ENCODE measurements around the gene GJD3. TPM values are rescaled to one million over a fixed set of nuclear protein-coding genes. Genes with fewer than 3 reads are reported as not detected.
"Not testable (repeated sequence)": the region's sequence is repeated elsewhere in the genome, so short reads cannot be mapped to it uniquely, and the experiment has no call there.

The GJD3 gene
- total RNA-seq (1 to 10 TPM; 2.1 to 2.6 TPM), polyA plus RNA-seq (ENCODE audit: insufficient read depth, low read depth, low replicate concordance) (not detected)
- long read RNA-seq, donor 1, partial matches to known transcripts, result 0 of 1 reads
- long read RNA-seq, donor 1, other reads (novel, unspliced or antisense), result 0 of 1 reads
- long read RNA-seq, donor 2, partial matches to known transcripts, result 0 of 4 reads
- long read RNA-seq, donor 2, other reads (novel, unspliced or antisense), result 0 of 4 reads

GRCh38 chr17:40364121-40364861 lies at the start of gene GJD3:
TSS of gene GJD3 (minus strand) at chr17:40364737. CDS start at chr17:40363815, 922 bp downstream.
- Histone ChIP-seq H3K36me3 (ENCODE audit: low read depth, missing control alignments) (no peaks in the 10 kb centered on the region), H3K9me3 (no peaks in the 10 kb centered on the region), H3K4me3 (peak within 1 kb of the TSS; percentile 51 to 53), H3K27me3 (no peaks in the 10 kb centered on the region), H3K4me1 (peaks cover 7% of the 10 kb centered on the region), H3K27ac (no peak within 1 kb of the TSS)
- TF ChIP-seq CTCF (IDR thresholded peaks at IDR 0.05), result no peak
- TF ChIP-seq POLR2A (IDR thresholded peaks at IDR 0.05), result no peak
- intact Hi-C loops (cut with DNase I; ENCODE audit: low total_unique reads), result no loop called here
- no peak for DNase-seq
- WGBS, 2 donors, result 26 to 39% methylated on average over 19 to 22 of the region's 22 CpGs

- H3K4me3 ChIP-seq; H3K27me3 ChIP-seq; DNase-seq; H3K36me3 ChIP-seq (ENCODE audit: low read depth, missing control alignments); H3K9me3 ChIP-seq; H3K4me1 ChIP-seq; H3K27ac ChIP-seq: not testable (repeated sequence)
- 93 to 95% methylated on average over 4 of the region's 4 CpGs for WGBS, 2 donors
- intact Hi-C loops (cut with DNase I; ENCODE audit: low total_unique reads), result loop anchor here (10.0 kb wide), 1 partner anchor 110 kb away; the partner anchor contains the start of gene RARA
Measured at GRCh38 chr17:40414312-40414711, 49.8 kb upstream of the GJD3 start.

- H3K9me3 ChIP-seq, result no peaks in the 10 kb centered on the region
- H3K27ac ChIP-seq, result no peak overlapping the region
- DNase-seq, result no peak
- H3K36me3 ChIP-seq (ENCODE audit: low read depth, missing control alignments), result no peaks in the 10 kb centered on the region
- H3K4me3 ChIP-seq, result no peak overlapping the region
- H3K4me1 ChIP-seq, result peaks cover 4% of the 10 kb centered on the region
- H3K27me3 ChIP-seq, result no peaks in the 10 kb centered on the region
- TF ChIP-seq POLR2A (IDR thresholded peaks at IDR 0.05), result no peak
- no peak for TF ChIP-seq CTCF (IDR thresholded peaks at IDR 0.05)
- intact Hi-C loops (cut with DNase I; ENCODE audit: low total_unique reads), result loop anchor here (10.0 kb wide), 1 partner anchor 108 kb away; the partner anchor contains the start of gene RARA
Measured at GRCh38 chr17:40412880-40413279, 48.3 kb upstream of the GJD3 start.

GRCh38 chr17:40411821-40412220 lies 47.3 kb upstream of the GJD3 start:
- DNase-seq, result no peak
- Histone ChIP-seq H3K27ac (no peak overlapping the region), H3K27me3 (no peaks in the 10 kb centered on the region), H3K4me3 (no peak overlapping the region), H3K9me3 (no peaks in the 10 kb centered on the region), H3K4me1 (no peaks in the 10 kb centered on the region), H3K36me3 (ENCODE audit: low read depth, missing control alignments) (no peaks in the 10 kb centered on the region)
- 92 to 98% methylated on average over 4 of the region's 4 CpGs for WGBS, 2 donors
- TF ChIP-seq POLR2A (IDR thresholded peaks at IDR 0.05) (no peak), CTCF (IDR thresholded peaks at IDR 0.05) (no peak)
- intact Hi-C loops (cut with DNase I; ENCODE audit: low total_unique reads), result loop anchor here (10.0 kb wide), 1 partner anchor 107 kb away; the partner anchor contains the start of gene RARA

GRCh38 chr17:40410082-40410481 lies 45.5 kb upstream of the GJD3 start:
- Histone ChIP-seq H3K4me3 (no peak overlapping the region), H3K36me3 (ENCODE audit: low read depth, missing control alignments) (no peaks in the 10 kb centered on the region), H3K27me3 (no peaks in the 10 kb centered on the region), H3K27ac (no peak overlapping the region), H3K4me1 (no peaks in the 10 kb centered on the region), H3K9me3 (no peaks in the 10 kb centered on the region)
- 86 to 93% methylated on average over 1 of the region's 1 CpG for WGBS, 2 donors
- intact Hi-C loops (cut with DNase I; ENCODE audit: low total_unique reads), result loop anchor here (10.0 kb wide), 1 partner anchor 105 kb away; the partner anchor contains the start of gene RARA
- TF ChIP-seq CTCF (IDR thresholded peaks at IDR 0.05), result no peak
- TF ChIP-seq POLR2A (IDR thresholded peaks at IDR 0.05), result no peak
- no peak for DNase-seq

GRCh38 chr17:40409540-40409939 lies 45.0 kb upstream of the GJD3 start:
- H3K9me3 ChIP-seq; intact Hi-C loops (cut with DNase I; ENCODE audit: low total_unique reads); H3K27me3 ChIP-seq; DNase-seq; H3K4me1 ChIP-seq; H3K4me3 ChIP-seq; H3K27ac ChIP-seq; H3K36me3 ChIP-seq (ENCODE audit: low read depth, missing control alignments): not testable (repeated sequence)
- 94 to 97% methylated on average over 4 of the region's 4 CpGs for WGBS, 2 donors
